Activated CD8-positive, alpha-beta memory T cell treated with anti-CD3 and anti-CD28 coated beads for 4 hours (primary cell): ENCODE measurements around the gene GPR176.

Experiments used
- DNase-seq, 2 donors: peaks; one replicate each; pipeline ENCODE4 v3.0.0-alpha.2; 2020; ENCODE audit warnings: low read depth in 2 of 2

The GPR176 gene

DNA sequence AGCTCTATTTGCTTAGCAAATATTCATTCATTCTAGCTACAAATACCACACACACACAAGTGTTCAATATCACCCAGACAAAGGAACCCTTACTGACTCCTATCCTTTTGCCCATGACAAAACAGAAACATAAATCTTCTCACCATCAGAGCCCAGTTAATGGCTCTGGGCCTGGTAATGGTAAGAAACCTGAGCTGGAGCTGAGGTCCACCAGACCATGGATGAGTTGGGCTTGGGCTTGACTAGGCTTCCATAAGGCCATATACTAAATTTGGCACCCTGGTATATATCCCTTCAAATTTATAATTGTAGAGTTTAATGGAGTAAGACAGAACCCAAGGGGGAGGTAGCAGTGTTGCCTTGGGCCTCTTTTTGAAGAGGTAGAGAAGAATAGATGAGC is 29.4 kb downstream of the GPR176 start:
- DNase-seq = no peak

DNA sequence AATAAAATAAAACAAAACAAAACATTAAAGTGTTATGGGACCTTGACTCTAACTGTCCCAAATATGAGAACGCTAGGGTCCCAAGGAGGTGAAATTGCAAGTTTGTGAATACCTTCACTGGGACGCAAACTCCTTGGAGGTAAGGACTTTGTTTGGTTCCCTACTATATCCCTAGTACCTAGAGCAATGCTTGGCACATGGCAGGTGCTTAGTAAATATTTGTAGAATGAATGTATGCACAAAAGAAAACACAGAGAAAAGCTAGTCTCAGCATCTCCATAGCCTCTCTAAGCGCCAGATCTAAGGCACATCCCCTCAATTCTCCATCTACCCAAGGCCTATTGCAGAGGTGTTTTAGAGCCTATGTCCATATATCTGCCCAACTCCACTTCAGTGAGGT is 30.5 kb downstream of the GPR176 start:
- no peak for DNase-seq

DNA sequence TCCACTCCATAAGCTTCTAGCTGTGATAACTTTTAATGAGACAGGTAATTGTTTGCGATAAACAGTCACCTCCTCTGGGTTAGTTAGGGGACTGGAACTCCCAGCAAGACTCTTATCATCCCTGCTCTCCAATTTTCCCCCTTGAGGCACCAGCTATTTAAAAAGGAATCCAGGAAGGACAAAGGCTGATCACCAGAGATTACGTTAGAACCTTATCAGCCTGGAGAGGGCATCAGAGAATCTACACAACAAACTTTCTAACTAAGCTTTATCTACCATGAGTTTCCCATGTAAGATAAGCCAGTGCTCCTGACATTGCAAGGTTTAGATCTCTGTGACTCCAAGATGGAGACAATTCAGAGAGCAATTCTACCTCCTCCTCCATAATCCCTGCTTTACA is 31.3 kb downstream of the GPR176 start:
- no peak for DNase-seq

DNA sequence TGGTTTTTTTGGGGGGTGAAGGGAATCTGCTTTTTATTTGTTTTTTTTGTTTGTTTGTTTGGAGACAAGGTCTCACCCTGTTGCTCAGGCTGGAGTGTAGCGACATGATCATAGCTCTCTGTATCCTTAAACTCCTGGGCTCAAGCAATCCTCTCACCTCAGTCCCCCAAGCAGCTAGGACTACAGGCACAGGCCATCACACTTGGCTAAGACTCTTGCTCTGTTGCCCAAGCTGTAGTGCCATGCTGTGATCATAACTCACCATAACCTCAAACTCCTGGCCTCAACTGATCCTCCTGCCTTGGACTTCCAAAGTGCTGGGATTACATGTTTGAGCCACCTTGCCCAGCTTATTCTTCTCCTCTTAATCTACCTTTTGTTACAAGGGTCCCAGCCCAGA is 31.8 kb downstream of the GPR176 start:
- no peak for DNase-seq

DNA sequence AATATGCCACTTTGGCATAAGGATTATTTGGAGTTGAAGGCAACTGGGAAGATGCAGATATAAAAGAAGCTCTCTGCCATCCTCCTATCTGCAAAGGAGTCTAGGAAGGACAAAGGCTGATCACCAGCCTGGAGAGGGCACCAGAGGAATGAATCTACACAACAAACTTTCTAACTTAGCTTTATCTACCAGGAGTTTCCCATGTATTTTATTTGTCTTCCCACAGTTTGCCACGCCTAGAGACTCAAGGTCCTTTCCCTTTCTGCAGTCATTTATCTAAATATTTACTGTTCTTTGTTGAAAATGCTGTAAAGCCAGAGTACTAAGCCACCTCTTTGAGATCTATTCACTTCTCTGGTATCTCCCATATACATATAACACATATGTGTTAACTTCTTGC is 32.2 kb downstream of the GPR176 start:
- no peak for DNase-seq

DNA sequence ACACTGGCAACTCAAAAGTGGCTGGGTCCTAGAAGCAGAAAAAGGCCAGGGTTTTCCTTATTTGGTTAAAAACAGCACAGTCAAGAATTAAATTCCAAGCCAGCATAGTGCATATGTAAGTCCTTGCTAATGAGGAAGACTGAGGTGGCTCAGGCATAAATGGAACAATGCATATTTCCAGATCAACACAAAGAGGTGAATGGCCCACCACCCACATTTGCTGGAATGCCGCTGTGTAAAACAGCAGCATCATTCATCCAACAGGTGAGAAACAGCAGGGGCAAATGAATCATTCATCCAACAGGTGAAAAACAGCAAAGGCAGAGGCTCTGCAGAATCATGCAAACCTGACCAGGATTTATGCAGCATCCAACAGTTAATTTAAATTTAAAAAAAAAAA is 32.9 kb downstream of the GPR176 start:
- DNase-seq = no peak

DNA sequence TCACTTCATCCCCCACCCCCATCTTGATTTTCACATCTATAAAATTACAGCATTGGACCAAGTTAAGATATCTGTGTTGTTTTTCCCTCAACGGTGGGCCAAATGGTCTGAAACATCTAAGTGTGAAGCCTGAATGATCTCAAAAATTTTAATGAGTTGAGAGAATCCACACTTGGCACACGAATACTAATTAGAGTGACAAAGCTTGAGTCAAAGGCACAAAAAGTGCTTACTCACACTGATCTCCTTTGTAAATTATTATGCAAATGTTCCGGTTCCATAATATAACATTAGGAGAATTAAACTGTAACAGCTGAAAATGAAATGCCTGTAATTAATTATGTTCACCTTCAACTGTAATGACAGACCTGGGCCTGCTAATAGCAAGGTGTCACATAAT is 33.6 kb downstream of the GPR176 start:
- DNase-seq = no peak

DNA sequence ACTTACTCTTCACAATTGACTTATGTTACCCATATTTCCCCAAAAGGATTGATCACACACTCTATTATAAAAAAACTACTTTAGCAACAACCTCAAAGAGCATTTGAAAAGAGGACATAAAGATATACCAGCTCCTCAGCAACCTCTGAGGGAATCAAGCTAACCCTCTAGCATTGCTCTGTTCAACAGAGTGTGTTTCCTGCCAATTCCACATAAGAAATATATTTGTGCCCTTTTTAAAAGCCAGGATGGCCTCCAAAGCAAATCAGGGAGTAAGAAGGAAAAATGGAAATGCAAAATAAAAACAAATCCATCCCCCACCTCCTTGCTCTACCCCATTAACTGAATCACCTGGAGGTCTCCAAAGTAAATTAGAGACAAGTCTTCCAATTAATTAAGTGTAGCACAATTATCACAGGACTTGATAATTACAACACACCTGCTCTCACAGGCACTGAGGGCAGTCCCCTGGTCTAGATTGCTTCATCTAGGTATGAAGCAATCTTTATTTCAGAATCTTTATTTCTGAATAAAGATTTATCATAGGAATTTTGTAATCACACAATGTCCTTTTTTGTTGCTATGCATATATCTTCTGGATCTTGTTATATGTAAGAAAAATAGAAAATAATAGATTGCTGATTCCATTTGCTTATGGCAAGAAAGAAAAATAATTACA is 34.8 kb downstream of the GPR176 start:
- DNase-seq = no peak

DNA sequence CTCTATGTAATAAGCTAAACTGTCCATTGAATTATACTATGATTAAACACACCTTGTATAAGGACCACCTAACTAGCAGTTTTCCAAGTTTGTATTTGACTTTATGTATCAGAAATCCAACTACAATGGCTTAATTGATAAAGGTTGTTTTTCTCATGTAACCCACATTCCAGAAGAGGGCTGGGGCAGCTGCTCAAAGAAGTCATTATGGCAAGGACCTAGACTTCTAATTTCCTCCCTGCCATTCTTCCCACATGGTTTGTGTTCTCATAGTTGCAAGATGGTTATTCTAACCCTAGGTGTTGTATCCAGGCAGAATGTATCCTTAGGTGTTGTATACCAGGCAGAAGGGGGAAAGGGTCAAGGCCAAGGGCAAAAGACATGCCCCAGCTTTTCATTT is 35.7 kb downstream of the GPR176 start:
- no peak for DNase-seq

DNA sequence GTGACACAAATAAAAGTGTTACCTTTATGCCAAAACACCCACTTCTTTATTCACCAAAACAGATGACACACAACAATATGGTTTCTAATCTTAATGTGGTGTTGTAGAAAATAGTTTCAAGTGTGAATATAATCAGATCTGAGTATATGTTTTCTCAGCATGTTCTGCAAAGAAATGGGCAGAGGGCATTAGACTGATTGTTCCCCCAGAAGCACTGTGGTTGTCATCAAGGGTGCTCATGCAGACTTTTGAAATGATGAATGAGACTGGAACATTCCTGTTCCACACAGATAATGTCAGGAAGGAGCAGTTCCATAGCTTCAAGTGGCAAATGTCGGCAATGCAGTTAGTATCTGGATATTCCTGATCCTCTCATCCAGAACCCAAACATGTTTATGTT is 37.5 kb downstream of the GPR176 start:
- DNase-seq = no peak

DNA sequence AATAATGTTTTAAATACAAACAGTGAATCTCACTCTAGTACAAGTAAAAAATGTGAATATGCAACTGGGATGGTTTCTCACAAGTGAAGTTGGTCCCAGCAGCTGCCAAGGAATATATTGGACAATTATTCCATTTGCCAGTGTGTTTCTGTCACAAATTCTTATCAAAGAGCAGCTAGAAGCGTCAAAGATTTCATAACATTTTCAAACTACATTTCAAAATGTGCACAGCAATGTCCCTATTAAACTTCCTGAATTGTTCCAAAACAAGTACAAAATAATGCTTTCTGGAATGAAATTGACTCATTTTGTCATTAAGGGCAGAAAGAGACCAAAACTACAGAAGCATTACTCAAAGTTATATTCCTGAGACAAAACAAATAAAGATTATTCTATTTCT is 38.3 kb downstream of the GPR176 start:
- no peak for DNase-seq

DNA sequence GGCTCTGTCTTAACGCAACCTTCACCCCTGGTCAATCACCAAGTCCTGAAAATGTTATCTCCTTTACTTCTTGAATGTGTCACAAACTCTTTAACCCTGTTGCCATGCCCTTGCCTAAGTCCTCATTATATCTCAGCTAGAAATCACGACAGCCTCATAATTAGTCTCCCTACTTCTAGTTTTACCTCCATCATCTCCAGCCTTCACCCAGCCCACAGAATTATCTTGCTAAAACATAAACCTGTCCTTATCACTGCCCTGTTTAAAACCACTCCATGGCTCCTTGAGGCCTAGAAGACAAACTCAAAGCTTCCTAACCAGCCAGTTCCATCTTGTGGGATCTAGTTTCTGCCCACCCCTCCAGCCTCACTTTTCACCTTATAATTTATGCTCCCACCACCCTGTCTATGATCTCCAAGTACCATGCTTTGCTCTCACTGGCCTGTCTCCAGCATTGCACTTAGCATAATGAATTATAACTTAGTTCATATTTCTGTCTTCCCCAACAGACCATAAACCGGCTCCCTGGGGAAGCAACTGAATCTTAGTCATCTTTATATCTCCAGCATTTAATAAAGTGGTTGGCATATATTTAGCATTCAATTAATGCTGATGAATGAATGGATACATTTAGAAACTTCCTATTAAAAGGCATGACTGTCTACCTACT is 39.2 kb downstream of the GPR176 start:
- no peak for DNase-seq

DNA sequence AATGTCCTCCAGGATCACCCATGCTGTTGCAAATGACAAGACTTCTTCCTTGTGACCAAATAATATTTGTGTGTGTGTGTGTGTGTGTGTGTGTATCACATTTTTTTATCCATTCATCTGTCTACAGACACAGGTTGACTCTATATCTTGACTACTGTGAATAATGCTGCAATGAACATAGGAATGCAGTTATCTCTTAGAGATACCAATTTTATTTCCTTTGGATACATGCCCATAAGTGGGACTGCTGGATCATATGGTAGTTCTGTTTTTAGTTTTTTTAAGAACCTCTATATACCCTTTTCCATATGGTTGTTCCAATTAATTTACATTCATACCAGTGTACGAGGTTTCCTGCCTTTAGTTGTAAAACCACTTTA is 41.7 kb downstream of the GPR176 start:
- no peak for DNase-seq

DNA sequence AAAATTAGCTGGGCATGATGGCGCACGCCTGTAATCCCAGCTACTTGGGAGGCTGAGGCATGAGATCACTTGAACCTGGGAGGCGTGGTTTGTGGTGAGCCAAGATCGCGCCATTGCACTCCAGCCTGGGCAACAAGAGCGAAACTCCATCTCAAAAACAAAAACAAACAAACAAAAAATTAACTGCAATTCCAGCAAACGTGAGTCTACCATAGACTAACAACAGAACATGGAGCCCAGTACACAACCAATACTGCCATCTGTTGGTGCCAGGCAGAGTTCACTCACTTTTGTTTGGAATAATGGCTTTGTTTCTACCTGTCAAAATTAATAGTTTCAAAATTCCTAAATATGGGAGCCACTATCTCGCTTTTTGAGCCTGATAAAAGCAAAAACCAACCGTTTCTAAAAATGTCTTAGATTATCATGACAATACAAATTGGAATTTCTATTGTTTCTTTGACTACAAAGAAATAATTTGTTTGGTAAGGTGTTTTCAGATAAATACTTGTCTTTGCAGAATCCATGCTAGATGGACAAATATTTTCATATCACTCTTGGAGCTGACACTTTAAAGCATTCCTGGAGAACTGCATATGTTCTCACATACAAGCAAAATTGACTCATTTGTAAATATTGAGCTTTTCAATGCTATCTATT is 45.0 kb downstream of the GPR176 start:
- DNase-seq = no peak

DNA sequence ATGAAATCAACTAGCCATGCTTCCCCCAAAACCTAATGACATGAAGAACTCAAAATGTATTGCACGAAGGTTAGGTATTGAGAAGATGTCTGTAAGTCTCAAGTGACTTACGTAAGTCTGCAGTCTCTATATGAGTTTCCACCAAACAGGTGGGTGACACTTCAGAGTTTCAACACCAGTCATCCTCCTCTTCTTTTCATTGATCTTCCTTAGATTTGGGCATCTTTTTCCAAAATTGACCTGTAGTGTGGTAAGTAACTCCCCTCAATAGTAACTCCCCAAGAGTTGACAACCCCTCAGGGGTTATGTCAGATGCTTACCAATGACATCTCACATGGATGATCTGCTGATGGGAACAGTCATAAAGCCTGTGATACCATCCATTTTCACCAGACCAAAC is 46.1 kb downstream of the GPR176 start:
- DNase-seq = no peak

DNA sequence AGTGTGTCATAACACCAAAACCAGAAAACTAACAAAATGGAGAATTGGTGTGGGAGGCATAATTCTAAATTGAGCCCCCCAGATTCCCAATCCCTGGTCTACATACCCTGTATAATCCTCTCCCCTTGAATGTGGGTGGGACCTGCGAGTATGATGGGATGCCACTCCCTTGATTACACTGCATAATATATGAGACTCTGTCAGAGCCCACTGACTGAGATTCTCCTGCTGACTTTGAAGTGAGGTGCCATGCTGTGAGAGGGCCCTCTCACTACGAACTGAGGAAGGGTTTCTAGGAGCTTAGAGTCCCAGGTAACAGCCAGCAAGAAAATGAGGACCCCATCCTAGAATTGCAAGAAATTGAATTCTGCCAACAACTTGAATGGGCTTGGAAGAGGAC is 49.5 kb downstream of the GPR176 start:
- DNase-seq = no peak

DNA sequence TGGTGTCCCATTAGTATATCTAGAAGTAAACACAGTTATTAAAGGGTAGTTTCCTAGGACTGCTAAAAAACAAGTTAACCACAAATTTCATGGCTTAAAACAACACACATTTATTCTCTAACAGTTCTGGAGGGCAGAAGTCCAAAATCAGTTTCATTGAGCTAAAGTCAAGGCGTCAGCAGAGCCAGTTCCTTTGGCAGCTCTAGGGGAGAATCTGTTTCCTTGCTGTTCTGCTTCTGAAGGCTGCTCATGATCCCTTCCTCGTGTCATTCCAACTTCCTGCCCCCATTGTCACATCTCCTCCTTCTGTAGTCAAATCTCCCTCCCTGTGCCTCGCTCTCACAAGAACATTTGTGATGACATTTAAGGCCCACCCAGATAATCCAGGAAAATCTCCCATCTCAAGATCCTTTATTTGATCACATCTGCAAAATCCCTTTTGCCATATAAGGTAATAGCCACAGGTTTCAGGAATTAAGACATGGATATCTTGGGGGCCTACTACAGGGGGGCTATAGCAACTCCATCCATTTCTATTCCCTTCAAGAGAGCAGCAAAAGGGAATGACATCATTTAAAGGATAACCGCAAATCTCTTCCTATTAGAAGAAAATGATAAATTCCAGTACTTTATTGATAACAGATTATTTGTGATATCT is 50.1 kb downstream of the GPR176 start:
- DNase-seq = no peak

DNA sequence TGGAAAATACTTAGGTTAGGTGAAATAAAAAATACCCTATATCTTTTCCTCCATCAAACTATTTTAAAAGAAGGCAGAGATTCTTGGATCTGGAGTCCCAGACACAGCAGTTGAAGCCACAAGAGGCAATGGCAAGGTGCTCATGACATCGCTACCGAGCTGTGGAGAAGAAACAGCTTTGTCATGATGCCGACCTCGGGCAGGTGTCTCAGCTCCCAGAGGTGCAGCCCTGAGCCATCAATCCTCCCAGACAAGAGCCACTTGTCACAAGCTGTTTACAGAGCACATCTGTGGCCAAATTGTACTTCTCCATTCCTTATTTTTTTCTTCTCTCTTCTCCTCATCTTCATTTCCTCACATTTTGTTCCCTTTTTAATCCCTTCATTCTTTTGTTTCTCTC is 50.8 kb downstream of the GPR176 start:
- no peak for DNase-seq

DNA sequence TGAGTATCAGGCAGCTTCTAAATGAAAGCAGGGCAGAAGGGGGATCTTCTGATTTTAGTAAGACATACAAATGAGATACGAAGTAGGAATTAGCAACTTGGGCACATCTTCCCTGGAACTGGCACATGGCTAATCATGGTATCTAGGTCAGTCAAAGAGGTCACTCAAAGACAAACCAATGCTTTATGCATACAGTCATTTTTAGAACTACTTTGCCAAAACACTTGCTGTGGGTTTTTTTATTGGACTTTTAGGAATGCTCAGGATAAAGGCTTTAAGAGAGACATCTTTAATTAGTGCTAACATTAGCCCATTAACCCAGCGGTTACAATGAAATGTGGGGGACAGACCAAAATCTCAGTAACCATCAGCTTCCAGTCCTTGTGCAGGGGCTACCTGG is 51.7 kb downstream of the GPR176 start:
- DNase-seq = no peak

DNA sequence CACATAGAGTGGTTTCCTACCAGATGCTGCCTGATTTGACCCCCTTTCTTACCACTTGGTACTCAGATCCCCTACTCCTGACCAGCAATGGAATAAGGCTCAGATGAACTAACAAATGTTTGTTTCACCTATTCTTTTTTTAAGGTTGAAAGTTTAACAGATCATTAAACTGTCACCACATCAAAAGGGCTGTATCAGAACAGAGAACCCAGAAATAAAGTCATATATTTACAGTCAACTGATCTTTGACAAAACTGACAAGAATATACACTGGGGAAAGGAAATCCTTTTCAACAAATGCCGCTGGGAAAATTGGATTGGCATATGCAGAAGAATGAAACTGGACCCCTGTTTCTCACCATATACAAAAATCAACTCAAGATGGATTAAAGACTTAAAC is 56.0 kb downstream of the GPR176 start:
- DNase-seq = no peak

DNA sequence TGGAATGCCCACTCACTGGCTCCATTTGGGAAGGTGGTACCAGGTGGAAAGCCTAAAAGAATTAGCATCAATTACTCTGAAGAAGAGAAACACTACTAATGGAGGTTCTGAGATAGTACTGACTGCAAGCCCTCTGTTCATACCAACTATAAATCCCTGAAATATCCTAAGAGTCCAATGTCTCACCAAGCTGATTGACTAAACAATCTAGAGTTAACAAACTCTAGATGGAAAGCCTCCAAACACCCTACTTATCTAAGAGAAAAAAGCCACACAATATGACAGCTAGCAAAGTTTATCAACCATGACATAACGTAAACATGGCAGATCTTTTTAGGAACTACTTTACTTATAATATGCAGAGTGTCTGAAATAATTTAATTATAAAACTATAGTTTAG is 59.2 kb downstream of the GPR176 start:
- DNase-seq = no peak

DNA sequence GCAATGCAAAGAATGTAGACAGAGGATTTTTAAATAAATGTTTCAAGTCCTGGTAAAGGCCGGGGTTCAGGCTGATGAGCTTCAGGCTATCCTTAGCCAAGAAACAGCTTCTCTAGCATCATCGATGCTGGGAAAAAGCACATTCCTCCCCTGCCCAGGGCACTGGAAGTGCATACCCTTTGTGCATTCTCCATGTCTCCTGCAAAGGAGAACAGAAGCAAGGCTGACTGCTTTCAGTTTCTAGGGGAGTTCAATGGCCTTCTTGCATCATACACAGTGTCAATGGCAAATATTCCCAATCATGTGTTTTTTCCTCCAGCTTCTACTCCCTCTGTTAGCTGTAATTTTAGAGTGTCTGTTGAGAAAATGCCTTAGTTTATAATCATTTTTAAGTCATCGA is 59.9 kb downstream of the GPR176 start:
- DNase-seq = no peak

DNA sequence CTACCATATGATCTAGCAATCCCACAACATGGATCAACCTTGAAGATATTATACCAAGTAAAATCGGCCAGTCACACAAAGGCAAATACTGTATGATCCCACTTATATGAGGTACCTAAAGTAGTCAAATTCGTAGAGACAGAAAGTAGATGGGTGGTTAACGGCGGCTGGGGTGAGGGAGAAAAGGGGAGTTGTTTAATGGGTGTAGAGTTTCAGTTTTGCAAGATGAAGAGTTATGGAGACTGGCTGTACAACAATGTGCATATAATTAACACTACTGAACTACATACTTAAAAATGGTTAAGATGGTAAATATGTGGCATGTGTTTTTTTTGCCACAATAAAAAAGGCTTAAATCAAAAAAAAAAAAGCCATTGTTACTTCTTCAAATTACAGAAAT is 60.4 kb downstream of the GPR176 start:
- DNase-seq = no peak
